Right lobe of liver (tissue), 6 donors: ENCODE results near the gene EXOC2. TPM values are rescaled to one million over a fixed set of nuclear protein-coding genes. Genes with fewer than 3 reads are reported as not detected.

ENCODE experiments used
- ATAC-seq, 4 donors: fragments of 200-7000 bp; cut with Tn5 transposase; one replicate each; pipeline ENCODE4 v1.9.1; 2020; ENCODE audit warnings: mild to moderate bottlenecking in 4 of 4, moderate library complexity in 4 of 4
- DNase-seq, 3 donors: peaks; one replicate each; pipeline ENCODE4 v3.0.0-alpha.2; 2020
- H3K27ac ChIP-seq, 3 donors: fragments of 200-600 bp; one replicate each; pipeline ENCODE4 v1.8.0; 2022
- H3K27me3 ChIP-seq, 2 donors: fragments of 200-600 bp; one replicate each; pipeline ENCODE4 v1.8.0; 2022
- H3K36me3 ChIP-seq, 4 donors: fragments of 200-600 bp; sonication (generic) in 1 of 4; one replicate each; pipeline versions ENCODE4 v1.5.1 to v1.8.0; 2017 to 2022; ENCODE audit warnings: control low read depth in 1 of 4
- H3K4me1 ChIP-seq, 4 donors: fragments of 200-600 bp; sonication (generic) in 1 of 4; one replicate each; pipeline versions ENCODE4 v1.5.1 to v1.8.0; 2017 to 2022; ENCODE audit warnings: control low read depth in 1 of 4
- H3K4me3 ChIP-seq, 3 donors: fragments of 200-600 bp; one replicate each; pipeline ENCODE4 v1.8.0; 2022
- H3K9me3 ChIP-seq, 4 donors: fragments of 200-600 bp; sonication (generic) in 1 of 4; one replicate each; pipeline versions ENCODE4 v1.5.1 to v1.8.0; 2017 to 2022; ENCODE audit warnings: control low read depth in 1 of 4
- CTCF ChIP-seq, 4 donors: fragments of 200-600 bp in 3 of 4; fragments of 450-650 bp in 1 of 4; IDR thresholded peaks; one replicate each; pipeline versions ENCODE4 v1.5.1 to v1.8.0; 2016 to 2022; ENCODE audit warnings: antibody characterized with exemption in 4 of 4, mild to moderate bottlenecking in 2 of 4
- POLR2A ChIP-seq: fragments of 450-650 bp; IDR thresholded peaks from one replicate; pipeline ENCODE4 v1.6.1; 2017; ENCODE audit warnings: antibody characterized with exemption, mild to moderate bottlenecking
- WGBS: methylation state at CpG from one replicate; pipeline ENCODE4 v1.1.6; 2018; ENCODE audit warnings: low coverage, low lambda C conversion rate; ENCODE audit not compliant: insufficient coverage; ENCODE audit errors: missing lambda C conversion rate; 5-methylcytosine and 5-hydroxymethylcytosine counted together
- intact Hi-C, 2 donors: fragments of 100-400 bp; cut with DNase I; formaldehyde crosslinking; loops; one replicate each; pipeline versions ENCODE4 v1.11.2 to v1.14.1; 2022
- total RNA-seq, 6 experiments: library from RNA; depleted of rRNA in 2 of 6; stranded (reverse); fragments of >200 nt in 2 of 6; fragmentation: NEBNext Ultra II Directional in 3 of 6; extraction: Animal tissue kit (Norgen Biotek cat#: 25700) in 3 of 6; gene quantifications; one replicate each; pipeline versions ENCODE4 v1.1.0 to v1.2.4, GENCODE V29; 2016 to 2023
- donor health status: DM: no; HTN: yes; CAD: no.
- donor health status: DM: no; HTN: no; CAD: no.
- donor health status: DM: no; HTN: no; CAD: no.
- donor health status: DM: no; HTN: yes; CAD: no.
- donor health status: DM: no; HTN: yes; CAD: no.

The EXOC2 gene
- total RNA-seq, 6 experiments from 2014 or later = 7.1 to 12.8 (median 10.5) TPM

DNA sequence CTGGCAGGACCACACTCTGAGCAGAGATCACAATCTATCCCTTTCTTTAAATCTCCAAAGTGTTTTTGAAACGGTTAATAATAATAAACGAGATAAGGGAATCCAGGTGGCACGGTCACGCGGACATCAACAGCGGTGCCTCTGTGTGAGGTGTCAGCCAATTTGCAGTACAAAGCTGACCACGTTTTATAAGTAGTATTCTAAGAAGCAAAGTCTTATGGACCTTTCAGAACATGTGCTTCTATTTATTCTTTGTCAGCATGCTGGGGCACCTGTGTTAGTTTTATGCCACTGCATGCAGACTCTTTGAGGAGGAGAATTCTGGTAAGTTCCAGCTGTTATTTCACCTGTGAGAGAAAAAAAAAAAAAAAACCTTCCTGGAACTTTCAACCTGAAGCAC, 39.0 kb upstream of the EXOC2 start:
- no peak overlapping the region for H3K27ac ChIP-seq
- H3K4me1 ChIP-seq = no peaks in the 10 kb centered on the region
- intact Hi-C loops = no loop called here
- H3K27me3 ChIP-seq = no peaks in the 10 kb centered on the region
- no peak for ATAC-seq
- no peaks in the 10 kb centered on the region for H3K9me3 ChIP-seq
- TF ChIP-seq CTCF (IDR thresholded peaks at IDR 0.05) (no peak), POLR2A (no peak)
- DNase-seq = no peak
- no peaks in the 10 kb centered on the region for H3K36me3 ChIP-seq
- H3K4me3 ChIP-seq = no peak overlapping the region
- 66% methylated on average over 7 of the region's 7 CpGs for WGBS

GRCh38 chr6:729606-730320, 36.8 kb upstream of the EXOC2 start:
- no peaks in the 10 kb centered on the region for H3K4me1 ChIP-seq
- H3K27me3 ChIP-seq = no peaks in the 10 kb centered on the region
- no peaks in the 10 kb centered on the region for H3K9me3 ChIP-seq
- TF ChIP-seq CTCF (IDR thresholded peaks at IDR 0.05) = no peak
- TF ChIP-seq POLR2A = no peak
- H3K27ac ChIP-seq = no peak overlapping the region
- WGBS = 72% methylated on average over 8 of the region's 10 CpGs
- no peak overlapping the region for H3K4me3 ChIP-seq
- DNase-seq = no peak
- intact Hi-C loops = no loop called here
- ATAC-seq = no peak
- H3K36me3 ChIP-seq = no peaks in the 10 kb centered on the region

- Histone ChIP-seq H3K36me3 (no peaks in the 10 kb centered on the region), H3K4me1 (no peaks in the 10 kb centered on the region), H3K27ac (no peak overlapping the region), H3K4me3 (no peak overlapping the region), H3K27me3 (no peaks in the 10 kb centered on the region), H3K9me3 (no peaks in the 10 kb centered on the region)
- WGBS = 46% methylated on average over 3 of the region's 3 CpGs
- ATAC-seq (no peak), DNase-seq (no peak)
- intact Hi-C loops = no loop called here
- TF ChIP-seq CTCF (IDR thresholded peaks at IDR 0.05) = no peak
- TF ChIP-seq POLR2A = no peak
Observed at GRCh38 chr6:727856-728255, 34.9 kb upstream of the EXOC2 start.

DNA sequence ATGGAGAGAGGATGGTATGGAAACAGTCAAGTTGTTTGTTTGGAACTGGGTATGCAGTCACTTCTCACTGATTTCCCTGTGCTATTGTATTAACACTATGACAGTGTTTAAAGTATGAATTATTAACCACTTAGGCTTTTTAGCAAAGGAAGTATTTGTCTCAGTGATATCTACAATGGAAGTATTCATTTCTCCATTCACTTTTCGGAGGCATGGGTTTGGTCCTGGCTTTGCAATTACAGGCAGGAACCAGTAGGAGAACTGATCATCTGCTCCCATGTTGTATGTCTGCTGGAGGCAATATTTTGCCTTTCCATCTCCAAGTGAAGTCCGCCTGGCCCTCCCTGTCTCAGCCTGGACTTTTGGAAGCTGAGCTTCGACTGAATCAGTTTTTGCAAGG, 30.6 kb upstream of the EXOC2 start:
- Histone ChIP-seq H3K4me1 (no peaks in the 10 kb centered on the region), H3K27me3 (no peaks in the 10 kb centered on the region), H3K9me3 (no peaks in the 10 kb centered on the region), H3K36me3 (no peaks in the 10 kb centered on the region), H3K4me3 (no peak overlapping the region), H3K27ac (no peak overlapping the region)
- ATAC-seq = no peak
- no peak for DNase-seq
- 85% methylated on average over 3 of the region's 3 CpGs for WGBS
- intact Hi-C loops = no loop called here
- TF ChIP-seq POLR2A = no peak
- no peak for TF ChIP-seq CTCF (IDR thresholded peaks at IDR 0.05)
